HL-60 (cell line): Measurements from ENCODE around the gene PLXNA2.

ENCODE experiments used
- DNase-seq, 2 experiments: peaks; one replicate each; pipeline ENCODE4 v3.0.0-alpha.2; 2010 to 2020; ENCODE audit warnings: low read depth in 1 of 2, low spot score in 1 of 2
- H3K27ac ChIP-seq: fragments of 250-450 bp; sonication (Bioruptor Pico); replicated peaks from 2 replicates; pipeline ENCODE4 v1.5.1; 2020; ENCODE audit warnings: mild to moderate bottlenecking, moderate library complexity
- H3K27me3 ChIP-seq: fragments of 250-450 bp; sonication (Bioruptor Pico); 2 replicates; pipeline ENCODE4 v1.5.1; 2021; ENCODE audit warnings: mild to moderate bottlenecking, moderate library complexity; ENCODE audit not compliant: insufficient read depth, poor library complexity, severe bottlenecking
- H3K4me3 ChIP-seq: replicated peaks from 2 replicates; pipeline ENCODE4 v1.5.1; 2011; ENCODE audit warnings: mild to moderate bottlenecking, control low read depth, low read length; ENCODE audit not compliant: insufficient read depth
- GABPA ChIP-seq: IDR thresholded peaks from 2 replicates; pipeline ENCODE4 v1.6.1; 2012; ENCODE audit warnings: low read depth
- POLR2AphosphoS5 ChIP-seq: IDR thresholded peaks from 2 replicates; pipeline ENCODE4 v1.6.1; 2012; ENCODE audit warnings: low read depth
- SPI1 ChIP-seq: IDR thresholded peaks from 2 replicates; pipeline ENCODE4 v1.6.1; 2012; ENCODE audit warnings: low read depth, mild to moderate bottlenecking, borderline replicate concordance
- TF ChIP-seq, protein P1 (sequence below): IDR thresholded peaks from 2 replicates; pipeline ENCODE4 v1.6.1; 2012; ENCODE audit warnings: low read depth; ENCODE audit not compliant: insufficient replicate concordance
- TF ChIP-seq, protein P2 (sequence below): IDR thresholded peaks from one replicate; pipeline ENCODE4 v1.5.1; 2011; ENCODE audit warnings: low read length, control low read depth, inconsistent platforms; ENCODE audit not compliant: insufficient read depth

The PLXNA2 gene

DNA sequence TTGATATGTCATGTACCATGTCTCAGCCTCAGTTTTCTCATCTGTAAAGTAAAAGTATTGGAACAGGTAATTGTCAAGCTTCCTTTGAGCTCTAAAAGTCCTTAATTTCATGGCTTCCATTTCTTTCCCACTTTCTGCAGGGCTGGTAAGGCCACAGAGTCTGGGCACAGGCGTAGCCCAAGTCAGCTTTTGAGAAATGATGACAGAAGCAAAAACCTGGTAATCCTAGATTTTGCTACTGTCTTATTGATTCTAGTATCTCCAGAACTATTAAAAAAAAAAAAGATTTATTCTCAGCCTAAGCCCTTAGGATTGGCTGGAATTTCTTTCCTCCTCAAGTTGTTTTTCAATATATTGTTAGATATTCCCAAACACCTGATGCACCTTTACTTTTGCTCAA, 31.3 kb downstream of the PLXNA2 start:
- Histone ChIP-seq H3K4me3 (no peak overlapping the region), H3K27ac (no peak overlapping the region), H3K27me3 (peaks cover 3% of the 10 kb centered on the region)
- TF ChIP-seq, protein P1, sequence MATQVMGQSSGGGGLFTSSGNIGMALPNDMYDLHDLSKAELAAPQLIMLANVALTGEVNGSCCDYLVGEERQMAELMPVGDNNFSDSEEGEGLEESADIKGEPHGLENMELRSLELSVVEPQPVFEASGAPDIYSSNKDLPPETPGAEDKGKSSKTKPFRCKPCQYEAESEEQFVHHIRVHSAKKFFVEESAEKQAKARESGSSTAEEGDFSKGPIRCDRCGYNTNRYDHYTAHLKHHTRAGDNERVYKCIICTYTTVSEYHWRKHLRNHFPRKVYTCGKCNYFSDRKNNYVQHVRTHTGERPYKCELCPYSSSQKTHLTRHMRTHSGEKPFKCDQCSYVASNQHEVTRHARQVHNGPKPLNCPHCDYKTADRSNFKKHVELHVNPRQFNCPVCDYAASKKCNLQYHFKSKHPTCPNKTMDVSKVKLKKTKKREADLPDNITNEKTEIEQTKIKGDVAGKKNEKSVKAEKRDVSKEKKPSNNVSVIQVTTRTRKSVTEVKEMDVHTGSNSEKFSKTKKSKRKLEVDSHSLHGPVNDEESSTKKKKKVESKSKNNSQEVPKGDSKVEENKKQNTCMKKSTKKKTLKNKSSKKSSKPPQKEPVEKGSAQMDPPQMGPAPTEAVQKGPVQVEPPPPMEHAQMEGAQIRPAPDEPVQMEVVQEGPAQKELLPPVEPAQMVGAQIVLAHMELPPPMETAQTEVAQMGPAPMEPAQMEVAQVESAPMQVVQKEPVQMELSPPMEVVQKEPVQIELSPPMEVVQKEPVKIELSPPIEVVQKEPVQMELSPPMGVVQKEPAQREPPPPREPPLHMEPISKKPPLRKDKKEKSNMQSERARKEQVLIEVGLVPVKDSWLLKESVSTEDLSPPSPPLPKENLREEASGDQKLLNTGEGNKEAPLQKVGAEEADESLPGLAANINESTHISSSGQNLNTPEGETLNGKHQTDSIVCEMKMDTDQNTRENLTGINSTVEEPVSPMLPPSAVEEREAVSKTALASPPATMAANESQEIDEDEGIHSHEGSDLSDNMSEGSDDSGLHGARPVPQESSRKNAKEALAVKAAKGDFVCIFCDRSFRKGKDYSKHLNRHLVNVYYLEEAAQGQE = no peak
- TF ChIP-seq, protein P2, sequence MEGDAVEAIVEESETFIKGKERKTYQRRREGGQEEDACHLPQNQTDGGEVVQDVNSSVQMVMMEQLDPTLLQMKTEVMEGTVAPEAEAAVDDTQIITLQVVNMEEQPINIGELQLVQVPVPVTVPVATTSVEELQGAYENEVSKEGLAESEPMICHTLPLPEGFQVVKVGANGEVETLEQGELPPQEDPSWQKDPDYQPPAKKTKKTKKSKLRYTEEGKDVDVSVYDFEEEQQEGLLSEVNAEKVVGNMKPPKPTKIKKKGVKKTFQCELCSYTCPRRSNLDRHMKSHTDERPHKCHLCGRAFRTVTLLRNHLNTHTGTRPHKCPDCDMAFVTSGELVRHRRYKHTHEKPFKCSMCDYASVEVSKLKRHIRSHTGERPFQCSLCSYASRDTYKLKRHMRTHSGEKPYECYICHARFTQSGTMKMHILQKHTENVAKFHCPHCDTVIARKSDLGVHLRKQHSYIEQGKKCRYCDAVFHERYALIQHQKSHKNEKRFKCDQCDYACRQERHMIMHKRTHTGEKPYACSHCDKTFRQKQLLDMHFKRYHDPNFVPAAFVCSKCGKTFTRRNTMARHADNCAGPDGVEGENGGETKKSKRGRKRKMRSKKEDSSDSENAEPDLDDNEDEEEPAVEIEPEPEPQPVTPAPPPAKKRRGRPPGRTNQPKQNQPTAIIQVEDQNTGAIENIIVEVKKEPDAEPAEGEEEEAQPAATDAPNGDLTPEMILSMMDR = no peak
- TF ChIP-seq GABPA (no peak), SPI1 (no peak), POLR2AphosphoS5 (no peak)
- DNase-seq = no peak

DNA sequence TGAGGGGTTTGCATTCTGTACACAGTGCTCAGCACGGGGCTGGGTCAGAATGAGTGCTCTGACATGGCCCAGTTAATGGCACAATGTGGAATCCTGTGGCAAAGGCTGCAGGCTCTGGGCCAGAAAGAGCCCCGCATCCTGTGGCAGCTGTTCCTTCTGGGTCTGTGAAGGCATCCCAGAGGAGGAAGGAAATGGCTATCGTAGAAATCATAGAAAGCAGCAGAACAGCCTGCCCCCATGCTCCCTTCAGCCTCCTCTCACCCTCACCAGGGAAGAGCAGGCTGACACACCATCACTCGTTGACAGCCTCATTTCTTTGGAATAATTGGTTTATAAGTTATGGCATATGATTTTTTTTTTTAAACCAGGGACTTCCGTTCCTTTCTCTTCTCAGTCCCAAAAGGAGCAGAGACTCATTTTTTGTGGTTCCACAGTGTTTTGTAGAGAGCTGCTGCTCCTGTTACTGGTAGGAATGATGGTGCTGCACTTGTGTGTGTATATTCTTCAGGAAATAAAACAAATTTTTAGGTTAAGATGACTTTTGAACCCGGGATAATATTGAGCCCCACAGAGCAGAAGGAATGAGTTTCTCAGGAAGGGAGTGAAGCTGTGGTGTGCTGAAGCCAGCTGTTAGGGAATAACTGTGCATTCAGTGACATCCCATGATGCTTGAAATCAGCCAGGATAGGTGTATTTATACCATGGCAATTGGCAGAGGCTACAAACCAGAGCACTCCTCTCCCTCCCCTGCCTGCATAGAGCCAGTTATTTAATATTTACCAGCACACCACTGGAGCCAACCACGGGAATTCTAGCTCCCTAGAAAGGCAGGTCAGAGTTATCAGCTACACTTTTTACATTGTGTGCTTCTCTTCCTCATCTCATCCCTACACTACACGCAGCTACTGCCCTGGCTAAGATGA, 32.0 kb downstream of the PLXNA2 start:
- TF ChIP-seq POLR2AphosphoS5 (no peak), GABPA (no peak), SPI1 (no peak)
- TF ChIP-seq, protein P1 = no peak
- TF ChIP-seq, protein P2 = no peak
- Histone ChIP-seq H3K27ac (no peak overlapping the region), H3K27me3 (peaks cover 3% of the 10 kb centered on the region), H3K4me3 (no peak overlapping the region)
- DNase-seq = no peak

DNA sequence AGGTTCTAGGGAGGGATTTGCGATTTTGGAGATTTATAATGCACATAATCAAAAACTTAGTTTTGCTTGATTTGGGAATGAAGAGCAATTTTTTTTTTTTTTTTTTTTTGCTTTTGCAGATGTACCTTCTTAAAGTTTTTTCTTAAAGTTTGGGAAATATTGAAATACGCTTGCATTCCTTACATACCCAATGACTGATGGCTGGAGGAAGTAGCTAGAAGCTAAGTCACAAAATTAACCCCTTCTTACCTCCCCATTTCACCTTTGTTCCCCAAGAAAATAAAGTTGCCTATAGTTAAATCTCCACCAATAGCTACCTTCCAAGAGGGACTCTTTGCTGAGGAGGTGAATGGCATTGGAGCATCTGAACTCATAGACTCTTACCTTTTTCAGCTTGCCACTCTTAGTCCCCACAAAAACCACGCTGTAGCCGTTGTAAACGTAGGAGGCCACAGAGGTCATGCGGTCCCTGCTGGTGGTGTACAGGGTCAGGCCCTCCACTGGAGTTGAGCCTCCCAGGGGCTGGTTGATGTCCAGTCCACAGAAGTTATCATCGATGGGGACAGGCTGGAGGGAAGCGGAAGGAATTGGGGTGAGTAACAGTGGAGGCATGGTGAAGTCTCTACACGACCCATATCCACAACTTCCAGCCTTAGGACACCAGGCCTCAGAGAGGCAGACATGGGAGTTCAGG, 34.1 kb downstream of the PLXNA2 start:
- Histone ChIP-seq H3K27ac (no peak overlapping the region), H3K4me3 (no peak overlapping the region), H3K27me3 (peaks cover 6% of the 10 kb centered on the region)
- no peak for DNase-seq
- TF ChIP-seq, protein P2 = no peak
- TF ChIP-seq SPI1 (no peak), POLR2AphosphoS5 (no peak), GABPA (no peak)
- TF ChIP-seq, protein P1 = no peak
